LNCAP (cell line): ENCODE results near the gene GAL3ST2.

Experiments
- TF ChIP-seq, protein P1 (sequence below): fragments of 450-650 bp; IDR thresholded peaks from 2 replicates; pipeline ENCODE4 v1.5.1; 2017; ENCODE audit warnings: mild to moderate bottlenecking

Gene GAL3ST2

DNA sequence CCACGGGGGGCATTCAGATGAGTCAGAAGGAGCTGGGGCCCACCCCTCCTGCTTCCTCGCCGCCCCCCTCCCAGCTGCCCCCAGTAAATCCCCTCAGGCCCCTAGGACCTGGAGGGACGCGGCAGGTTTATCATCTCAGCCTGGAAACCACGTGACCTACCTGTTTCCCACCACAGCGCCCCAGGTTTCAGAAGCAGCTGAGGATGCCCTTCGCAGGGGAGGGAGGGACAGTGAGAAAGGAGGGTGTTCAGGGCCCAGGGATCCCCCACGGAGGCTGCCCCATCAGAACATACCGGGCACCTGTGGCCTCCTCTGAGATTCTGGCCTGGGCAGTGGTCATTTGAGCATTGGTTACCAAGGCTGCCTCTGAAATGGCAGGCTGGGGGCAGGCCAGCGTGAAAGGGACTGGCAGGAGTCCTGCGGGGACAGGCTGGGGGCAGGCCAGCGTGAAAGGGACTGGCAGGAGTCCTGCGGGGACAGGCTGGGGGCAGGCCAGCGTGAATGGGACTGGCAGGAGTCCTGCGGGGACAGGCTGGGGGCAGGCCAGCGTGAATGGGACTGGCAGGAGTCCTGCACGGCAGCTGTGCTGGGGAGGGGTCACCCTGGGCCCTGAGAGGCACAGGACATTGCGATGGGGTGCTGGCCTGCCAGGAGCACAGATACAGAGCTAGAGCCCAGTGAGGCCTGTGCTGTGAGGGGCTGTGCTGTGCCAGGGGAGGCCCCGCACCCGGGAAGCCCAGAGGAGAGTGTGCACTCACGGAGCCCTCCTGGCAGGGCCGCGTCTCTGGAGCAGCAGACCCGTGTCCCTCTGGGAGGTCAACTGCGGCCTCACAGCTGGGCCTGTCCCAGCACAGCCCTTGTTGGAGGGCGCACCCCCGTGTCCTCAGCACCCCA, 33.9 kb downstream of the GAL3ST2 start:
- TF ChIP-seq, protein P1, sequence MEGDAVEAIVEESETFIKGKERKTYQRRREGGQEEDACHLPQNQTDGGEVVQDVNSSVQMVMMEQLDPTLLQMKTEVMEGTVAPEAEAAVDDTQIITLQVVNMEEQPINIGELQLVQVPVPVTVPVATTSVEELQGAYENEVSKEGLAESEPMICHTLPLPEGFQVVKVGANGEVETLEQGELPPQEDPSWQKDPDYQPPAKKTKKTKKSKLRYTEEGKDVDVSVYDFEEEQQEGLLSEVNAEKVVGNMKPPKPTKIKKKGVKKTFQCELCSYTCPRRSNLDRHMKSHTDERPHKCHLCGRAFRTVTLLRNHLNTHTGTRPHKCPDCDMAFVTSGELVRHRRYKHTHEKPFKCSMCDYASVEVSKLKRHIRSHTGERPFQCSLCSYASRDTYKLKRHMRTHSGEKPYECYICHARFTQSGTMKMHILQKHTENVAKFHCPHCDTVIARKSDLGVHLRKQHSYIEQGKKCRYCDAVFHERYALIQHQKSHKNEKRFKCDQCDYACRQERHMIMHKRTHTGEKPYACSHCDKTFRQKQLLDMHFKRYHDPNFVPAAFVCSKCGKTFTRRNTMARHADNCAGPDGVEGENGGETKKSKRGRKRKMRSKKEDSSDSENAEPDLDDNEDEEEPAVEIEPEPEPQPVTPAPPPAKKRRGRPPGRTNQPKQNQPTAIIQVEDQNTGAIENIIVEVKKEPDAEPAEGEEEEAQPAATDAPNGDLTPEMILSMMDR: no peak

DNA sequence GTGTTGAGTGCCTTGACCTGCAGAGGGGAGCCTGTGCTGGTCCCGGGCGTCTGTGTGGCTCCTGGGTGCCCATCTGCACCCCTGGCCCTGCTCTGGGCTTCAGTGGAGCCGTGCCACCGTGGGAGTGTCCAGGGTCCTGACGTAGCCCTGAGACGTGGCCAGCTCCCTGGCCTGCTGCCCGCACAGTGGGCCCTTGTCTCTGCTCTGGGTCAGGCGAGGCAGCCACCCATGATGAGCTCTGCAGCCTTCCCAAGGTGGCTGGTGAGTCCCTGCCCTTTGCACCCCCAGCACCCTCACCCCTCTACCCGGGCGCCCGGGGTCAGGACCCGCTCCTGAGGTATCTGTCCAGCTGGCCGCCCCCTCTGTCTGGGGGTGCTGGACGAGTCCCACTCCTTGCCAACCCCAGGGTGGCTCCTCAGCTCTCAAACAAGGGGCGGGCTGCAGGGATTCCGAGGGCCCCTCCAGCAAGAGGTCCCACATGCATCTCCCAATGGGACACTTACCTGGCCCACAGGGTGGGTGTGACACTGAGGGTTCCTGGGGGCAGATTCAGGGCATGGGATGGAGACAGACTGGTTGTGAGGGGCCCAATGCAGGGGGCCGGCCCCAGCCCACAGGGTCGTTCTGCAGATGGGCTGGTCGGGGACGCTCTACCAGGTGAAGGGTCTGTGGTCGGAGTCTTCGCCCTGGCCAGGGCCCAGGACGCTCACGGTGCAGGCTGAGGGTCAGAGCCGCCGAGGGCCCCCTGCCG, 34.8 kb downstream of the GAL3ST2 start:
- TF ChIP-seq, protein P1: no peak

DNA sequence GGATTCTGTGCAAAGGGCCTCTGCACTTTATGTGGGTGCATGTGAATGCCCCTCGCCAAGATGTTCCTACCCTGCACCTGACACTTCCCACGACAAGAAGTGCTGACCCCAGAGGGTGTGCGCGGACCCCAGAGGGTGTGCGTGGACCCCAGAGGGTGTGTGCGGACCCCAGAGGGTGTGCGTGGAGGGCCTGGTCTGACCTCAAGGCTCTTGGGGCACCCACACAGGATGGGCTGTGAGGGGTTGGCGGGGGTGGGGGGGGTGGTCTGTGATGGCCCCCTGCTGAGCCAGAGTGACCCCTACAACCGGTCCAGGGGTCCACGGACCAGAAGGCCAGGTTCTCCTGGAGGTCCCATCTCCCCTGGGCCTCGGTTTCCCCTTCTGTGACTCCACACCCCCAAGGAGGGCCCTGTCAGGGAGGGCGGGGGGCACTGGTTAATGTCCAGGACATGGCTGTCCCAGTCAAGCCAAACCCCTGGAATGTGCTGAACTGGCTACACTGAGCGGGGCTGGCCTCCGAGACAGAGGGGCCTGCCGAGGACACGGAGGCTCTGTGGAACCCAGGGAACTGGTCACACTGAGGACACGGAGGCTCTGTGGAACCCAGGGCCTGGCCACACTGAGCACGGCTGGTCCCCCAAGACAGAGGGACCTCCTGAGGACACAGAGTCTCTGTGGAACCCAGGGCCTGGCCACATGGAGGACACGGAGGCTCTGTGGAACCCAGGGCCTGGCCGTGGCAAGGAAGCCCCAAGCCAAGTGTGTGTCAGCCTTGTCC, 35.5 kb downstream of the GAL3ST2 start:
- TF ChIP-seq, protein P1: no peak

DNA sequence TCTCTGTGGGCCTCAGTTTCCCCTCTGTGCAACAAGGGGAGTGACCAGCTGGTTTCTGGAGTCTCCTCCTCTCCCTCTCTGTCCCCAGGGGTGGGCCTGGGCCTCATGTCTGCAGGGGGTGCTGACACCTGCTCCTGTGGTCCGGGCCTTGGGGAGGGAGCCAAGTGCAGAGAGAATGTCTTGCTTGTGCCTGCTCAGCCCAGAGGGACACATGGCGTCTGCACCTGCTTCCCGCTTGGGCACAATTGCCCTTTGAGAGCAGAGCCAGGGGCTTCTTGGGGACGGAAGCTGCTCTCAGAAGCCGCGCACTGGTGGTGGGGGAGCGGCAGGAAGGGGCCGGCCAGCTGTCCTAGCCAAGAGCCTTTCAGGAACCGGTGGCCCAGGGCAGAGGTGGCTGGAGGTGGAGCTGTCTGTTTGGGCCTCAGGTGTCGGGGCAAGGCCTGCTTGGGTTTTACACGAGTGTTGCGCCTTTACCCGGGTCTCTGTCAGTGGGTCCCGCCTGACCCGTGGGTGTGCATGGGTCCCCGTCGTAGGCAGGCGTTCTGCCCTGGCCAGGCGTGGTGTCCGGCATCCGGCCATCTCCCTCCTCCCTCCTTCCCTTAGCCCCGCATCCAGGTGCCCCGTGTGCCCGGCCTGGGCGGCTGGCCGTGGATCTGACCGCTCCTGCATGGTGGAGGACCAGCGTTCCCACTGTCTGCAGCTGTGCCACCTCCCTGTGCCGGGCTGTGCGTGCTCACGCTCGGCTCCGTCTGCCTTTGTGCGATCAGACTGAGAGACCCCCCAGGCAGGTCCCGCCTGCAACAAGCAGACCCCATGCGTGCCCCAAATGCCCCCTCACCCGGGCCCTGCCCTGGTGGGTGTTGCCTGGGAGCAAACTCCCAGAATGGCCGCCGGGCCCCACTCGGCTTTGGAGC, 36.4 kb downstream of the GAL3ST2 start:
- TF ChIP-seq, protein P1: no peak

DNA sequence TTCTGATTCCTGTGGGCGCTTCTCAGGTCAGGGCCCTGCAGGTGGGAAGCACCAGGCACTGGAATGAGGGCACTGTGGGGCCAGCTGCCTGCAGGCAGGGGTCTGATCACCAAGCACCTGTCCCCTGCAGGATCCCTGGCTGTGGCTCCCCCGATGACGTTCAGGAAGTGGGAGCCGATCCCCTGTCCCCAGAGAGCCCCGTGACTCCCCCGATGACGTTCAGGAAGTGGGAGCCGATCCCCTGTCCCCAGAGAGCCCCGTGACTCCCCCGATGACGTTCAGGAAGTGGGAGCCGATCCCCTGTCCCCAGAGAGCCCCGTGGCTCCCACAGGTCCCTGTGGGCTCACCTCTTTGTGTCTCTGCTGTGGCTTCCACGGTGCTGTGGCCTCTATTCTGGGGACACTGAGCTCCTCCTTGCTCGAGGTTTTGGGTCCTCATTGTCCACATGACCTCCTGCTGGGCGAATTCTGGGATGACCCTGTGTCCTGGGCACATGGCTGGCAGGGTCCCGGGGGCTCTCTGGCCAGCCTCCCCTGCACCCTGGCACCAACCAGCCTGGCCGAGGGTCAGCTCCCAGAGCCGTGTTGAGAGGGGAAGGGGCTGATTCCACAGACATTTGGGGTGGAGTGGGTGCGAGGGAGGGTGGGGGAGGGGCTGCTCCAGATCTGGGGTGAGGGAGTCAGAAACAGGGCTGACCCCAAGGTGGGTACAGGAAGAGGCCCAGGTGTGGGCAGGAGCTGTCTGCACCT, 37.2 kb downstream of the GAL3ST2 start:
- TF ChIP-seq, protein P1: no peak

DNA sequence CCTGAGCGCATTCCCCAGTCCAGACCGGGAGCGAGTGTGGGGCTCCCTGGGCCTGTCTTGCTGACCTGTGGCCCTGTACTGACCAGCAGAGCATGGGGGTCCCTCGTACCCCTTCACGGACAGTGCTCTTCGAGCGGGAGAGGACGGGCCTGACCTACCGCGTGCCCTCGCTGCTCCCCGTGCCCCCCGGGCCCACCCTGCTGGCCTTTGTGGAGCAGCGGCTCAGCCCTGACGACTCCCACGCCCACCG, 37.7 kb downstream of the GAL3ST2 start:
- TF ChIP-seq, protein P1: no peak
